ENCODE measurements around the gene TSC1.

Gene TSC1

GRCh38 chr9:132853482-132853881 is 90.9 kb downstream of the TSC1 start:
- no peak for TF ChIP-seq CTCF (IDR thresholded peaks at IDR 0.05; ENCODE audit: low read depth, low read length)
- no peak overlapping the region for H3K4me3 ChIP-seq (ENCODE audit: low read depth, low read length)

GRCh38 chr9:132849185-132849706 is 95.2 kb downstream of the TSC1 start:
- no peak overlapping the region for H3K4me3 ChIP-seq (ENCODE audit: low read depth, low read length)
- no peak for TF ChIP-seq CTCF (IDR thresholded peaks at IDR 0.05; ENCODE audit: low read depth, low read length)

- no peak overlapping the region for H3K4me3 ChIP-seq (ENCODE audit: low read depth, low read length)
- no peak for TF ChIP-seq CTCF (IDR thresholded peaks at IDR 0.05; ENCODE audit: low read depth, low read length)
Observed at GRCh38 chr9:132846918-132847515, 97.4 kb downstream of the TSC1 start.

- no peak overlapping the region for H3K4me3 ChIP-seq (ENCODE audit: low read depth, low read length)
- TF ChIP-seq CTCF (IDR thresholded peaks at IDR 0.05; ENCODE audit: low read depth, low read length) = no peak
Observed at GRCh38 chr9:132846109-132846917, 98.1 kb downstream of the TSC1 start.

- TF ChIP-seq CTCF (IDR thresholded peaks at IDR 0.05; ENCODE audit: low read depth, low read length) = no peak
- no peak overlapping the region for H3K4me3 ChIP-seq (ENCODE audit: low read depth, low read length)
Observed at GRCh38 chr9:132842124-132843044, 102.0 kb downstream of the TSC1 start.

Data from WI38 (cell line).